HG03135 (cell line): ENCODE data around the gene NINL.
"Not testable (repeated sequence)": the region's sequence is repeated elsewhere in the genome, so short reads cannot be mapped to it uniquely, and the experiment has no call there.

Source experiments
- ATAC-seq: cut with Tn5 transposase; IDR thresholded peaks from one replicate; pipeline ENCODE4 v1.9.1; 2021; ENCODE audit warnings: mild to moderate bottlenecking, moderate library complexity; ENCODE audit not compliant: unreplicated experiment

Gene NINL

DNA sequence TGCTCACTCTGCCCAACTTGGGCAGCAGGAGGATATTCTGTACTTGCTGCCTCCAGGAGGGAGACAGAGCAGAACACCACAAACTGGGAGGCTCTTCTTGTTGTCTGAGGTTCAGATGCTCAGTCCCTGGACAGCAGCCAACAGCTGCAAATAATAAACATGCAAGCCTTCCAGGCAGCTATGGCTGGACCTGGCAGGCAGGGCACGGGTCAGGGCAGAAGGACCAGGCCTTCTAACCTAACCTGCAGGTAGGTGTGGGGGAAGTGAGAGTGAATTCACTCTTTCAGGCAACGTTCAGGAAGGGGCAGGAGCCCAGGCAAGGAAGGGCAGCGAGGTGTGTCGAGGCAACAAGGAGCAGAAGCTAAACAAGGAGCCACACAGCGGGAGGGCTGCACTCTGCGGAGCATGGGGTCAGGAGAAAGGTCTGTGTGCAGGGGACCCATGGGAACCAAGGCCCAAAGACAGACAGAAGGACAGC lies 31.5 kb downstream of the NINL start:
- ATAC-seq, result no peak

DNA sequence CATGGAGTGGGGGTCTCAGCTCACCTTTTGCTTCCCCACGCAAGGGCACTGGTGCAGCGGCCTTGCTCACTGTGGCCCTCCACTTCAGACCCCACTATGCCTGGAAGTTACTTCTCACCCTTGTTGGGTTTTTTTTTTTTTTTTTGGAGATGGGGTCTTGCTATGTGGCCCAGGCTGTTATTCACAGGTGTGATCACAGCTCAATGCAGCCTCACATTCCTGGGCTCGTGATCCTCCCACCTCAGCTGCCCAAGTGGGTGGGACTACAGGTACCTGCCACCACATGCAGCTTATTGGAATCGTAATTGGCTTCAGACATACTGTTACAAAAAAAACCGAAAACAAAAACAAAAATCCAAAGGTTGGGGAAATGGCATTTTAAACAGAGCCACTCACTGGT lies 32.4 kb downstream of the NINL start:
- ATAC-seq, result no peak

DNA sequence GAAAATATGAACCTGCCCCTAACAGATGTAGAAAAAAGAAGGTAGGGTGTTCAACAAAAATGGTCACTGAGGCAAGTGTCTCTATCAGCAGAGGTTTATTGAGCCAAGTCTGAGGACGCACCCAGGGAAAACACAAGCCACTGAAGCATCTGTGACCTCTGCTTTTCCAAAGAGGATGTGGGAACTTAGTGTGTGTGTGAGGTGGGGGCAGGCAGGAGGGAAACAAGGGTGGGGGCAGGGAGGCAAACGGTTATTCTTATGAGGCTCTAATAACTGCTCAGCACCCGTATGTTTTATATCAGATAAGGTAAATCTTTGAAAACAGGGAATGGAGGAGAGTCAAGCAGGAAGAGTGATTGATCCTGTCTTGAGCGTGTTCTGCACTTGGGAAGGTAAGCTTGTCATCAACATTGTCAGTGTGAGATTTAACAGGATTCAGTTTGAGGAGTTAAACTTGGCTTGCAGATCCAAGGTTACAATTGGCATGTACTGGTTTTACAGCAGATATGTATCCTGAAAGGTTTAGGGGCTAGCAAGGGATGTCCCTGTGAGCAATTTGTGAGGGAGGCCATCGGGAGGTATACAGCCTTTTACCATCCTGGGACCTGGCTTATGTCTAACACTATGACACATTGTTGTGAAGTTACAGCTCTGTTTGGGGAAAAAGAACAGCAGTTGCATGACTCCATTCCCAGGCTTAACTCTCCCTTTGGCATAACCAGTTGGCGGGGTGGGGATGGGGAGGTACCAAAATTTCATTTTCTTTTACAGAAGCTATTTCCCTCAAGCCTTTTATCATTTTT lies 33.7 kb downstream of the NINL start:
- no peak for ATAC-seq

DNA sequence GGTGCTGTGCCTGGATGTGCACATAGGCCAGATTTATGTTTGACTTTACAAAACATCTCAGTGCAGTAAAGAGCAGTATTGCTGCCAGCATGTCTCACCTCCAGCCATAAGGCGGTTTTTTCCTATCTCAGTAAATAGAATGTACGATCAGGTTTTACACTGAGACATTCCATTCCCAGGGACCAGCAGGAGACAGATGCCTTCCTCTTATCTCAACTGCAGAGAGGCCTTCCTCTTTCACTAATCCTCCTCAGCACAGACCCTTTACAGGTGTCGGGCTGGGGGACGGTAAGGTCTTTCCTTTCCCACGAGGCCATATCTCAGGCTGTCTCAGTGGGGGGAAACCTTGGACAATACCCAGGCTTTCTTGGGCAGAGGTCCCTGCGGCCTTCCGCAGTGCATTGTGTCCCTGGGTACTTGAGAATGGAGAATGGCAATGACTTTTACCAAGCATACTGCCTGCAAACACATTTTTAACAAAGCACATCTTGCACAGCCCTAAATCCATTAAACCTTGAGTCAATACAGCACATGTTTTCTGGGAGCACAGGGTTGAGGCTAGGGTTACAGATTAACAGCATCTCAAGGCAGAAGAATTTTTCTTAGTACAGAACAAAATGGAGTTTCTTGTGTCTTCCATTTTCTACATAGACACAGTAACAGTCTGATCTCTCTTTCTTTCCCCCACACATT lies 34.5 kb downstream of the NINL start:
- not testable (repeated sequence) for ATAC-seq

DNA sequence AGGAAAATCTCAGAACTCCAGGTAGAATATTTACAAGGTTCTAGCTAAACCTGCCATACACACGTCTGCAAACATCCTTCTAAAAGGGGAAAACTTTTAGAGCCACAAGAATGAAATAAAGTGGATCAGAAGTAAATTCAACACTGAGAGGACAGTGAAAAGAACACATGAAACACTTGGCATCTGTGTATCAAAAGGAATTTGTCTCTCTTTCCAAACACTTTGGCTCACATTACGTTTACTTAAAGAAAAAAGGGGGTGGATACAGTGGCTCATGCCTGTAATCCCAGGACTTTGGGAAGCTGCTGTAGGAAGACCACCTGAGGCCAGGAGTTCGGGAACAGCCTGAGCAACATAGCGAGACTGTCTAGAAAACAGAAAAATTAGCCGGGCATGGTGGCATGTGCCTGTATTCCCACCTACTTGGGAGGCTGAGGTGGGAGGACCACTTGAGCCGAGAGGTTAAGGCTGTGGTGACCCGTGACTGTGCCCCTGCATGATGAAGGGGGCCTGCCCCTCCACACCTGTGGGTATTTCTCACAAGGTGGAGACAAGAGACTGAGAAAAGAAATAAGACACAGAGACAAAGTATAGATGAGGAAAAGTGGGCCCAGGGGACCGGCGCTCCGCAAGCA lies 35.4 kb downstream of the NINL start:
- no peak for ATAC-seq

DNA sequence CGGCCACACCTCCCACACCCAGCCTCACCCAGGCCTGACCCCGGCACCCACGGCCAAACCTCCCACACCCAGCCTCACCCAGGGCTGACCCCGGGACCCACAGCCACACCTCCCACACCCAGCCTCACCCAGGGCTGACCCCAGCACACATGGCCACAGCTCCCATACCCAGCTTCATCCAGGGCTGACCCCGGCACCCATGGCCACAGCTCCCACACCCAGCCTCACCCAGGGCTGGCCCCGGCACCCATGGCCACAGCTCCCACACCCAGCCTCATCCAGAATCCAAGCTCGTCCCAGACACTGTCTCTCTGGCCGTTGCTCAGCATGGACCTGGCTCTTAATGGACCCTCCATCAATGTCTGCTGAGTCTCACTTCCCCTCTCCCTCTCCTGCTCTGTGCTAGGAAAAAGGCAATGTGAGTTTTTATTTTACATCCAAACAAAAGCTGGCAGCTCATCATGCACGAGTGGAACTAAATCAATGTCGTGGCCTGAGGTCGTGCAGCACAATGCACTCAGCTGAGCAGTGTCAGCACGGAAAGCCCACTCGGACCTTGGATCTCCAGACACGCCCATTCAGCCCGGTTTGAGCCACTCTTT lies 36.1 kb downstream of the NINL start:
- ATAC-seq, result no peak

DNA sequence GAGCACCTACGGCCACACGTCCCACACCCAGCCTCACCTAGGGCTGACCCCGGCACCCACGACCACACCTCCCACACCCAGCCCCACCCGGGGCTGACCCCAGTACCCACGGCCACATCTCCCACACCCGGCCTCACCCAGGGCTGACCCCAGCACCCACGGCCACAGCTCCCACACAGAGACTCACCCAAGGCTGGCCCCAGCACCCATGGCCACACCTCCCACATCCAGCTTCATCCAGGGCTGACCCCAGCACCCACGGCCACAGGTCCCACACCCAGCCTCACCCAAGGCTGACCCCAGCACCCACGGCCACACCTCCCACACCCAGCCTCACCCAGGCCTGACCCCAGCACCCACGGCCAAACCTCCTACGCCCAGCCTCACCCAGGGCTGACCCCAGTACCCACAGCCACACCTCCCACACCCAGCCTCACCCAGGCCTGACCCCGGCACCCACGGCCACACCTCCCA lies 36.7 kb downstream of the NINL start:
- no peak for ATAC-seq

DNA sequence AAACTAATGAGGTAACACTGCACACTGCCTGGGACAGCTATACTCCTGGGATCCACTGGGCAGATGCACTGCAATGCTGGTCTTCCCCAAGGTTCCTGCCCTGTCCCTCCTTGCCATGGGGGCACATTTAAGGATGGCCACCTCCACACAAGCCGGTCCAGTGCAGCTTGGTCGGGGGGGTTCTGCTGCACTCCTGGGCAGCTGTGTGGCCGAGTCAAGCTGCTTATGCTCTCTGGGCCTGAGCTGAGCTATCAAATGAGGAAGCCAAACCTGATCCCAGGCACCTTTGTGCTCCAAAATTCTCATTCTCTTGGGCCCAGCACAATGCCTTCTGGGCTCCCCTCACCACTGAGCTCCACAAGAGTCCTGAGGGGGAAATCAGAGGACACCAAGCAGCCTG lies 37.3 kb downstream of the NINL start:
- no peak for ATAC-seq

DNA sequence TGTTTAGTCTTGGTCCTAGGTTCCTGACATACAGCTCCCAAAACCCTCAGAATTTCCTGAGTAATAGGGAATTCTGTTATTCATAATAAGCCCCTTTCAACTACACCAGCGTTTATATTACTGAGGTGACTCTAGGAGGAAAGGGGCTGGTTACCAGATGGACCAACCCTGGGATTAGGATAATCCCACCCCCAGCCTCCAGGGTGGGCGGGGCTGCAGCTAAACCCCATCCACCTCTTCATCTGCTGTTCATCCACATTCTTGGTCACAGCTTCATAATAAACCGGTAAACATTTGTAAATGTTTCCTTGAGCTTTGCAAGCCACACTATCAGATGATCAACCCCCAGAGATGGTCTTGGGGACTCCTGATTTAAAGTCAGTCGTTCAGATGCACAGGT lies 38.3 kb downstream of the NINL start:
- no peak for ATAC-seq

DNA sequence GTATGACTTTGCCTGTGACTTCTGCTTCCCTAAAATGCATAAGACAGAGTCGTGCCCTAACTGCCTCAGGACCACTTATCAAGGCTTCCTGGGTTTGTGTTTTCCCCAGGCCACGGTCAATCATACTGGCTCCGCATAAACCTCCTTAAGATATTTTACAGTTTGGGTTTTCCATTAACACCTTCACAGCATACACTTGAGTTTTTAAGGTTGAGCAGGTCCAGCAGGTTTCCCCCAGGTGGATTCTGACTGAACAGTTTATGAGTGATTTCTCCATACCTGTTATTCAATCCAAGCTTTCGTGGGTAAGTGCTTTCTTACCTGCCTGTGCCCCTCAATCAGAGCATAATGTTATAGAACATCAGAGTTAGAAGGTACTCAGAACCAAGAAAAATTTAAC lies 39.3 kb downstream of the NINL start:
- no peak for ATAC-seq

DNA sequence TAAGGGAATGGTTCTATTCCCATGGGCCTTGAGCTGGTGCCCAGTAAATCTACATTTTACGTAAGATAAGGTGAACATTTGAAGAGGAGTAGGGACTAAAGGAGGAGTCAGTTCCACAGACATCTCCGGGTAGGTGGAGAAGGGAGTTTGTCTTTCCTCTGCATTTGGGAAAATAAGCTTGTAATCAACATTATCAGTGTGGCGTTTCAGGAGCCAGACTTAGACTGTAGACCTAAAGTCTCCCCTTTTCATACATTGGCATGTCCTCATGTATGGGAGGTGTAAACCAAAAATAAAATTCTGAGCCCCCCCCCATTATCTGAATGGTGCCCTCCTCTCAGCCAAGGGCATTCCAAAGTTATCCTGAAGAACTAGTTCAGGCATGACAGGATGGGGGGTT lies 40.2 kb downstream of the NINL start:
- ATAC-seq, result no peak

DNA sequence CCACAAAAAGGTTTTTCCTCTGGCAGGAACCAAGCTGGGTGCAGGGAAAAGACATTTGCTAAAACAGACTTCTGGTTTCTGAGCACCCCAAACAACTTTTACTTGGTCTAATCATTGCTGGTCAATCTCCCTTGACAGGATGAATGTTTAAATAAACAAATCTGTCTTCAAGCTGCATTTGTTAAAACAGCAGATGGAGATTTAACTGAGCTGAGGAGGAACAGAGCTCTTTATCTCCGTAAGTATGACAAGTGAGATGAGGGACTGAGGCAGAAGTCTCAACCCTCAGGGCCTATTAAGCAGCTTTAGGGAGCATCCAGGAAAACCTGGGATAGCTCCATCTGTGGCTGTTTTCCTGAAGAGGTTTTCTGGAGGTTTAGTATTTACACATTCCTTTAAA lies 40.6 kb downstream of the NINL start:
- no peak for ATAC-seq

DNA sequence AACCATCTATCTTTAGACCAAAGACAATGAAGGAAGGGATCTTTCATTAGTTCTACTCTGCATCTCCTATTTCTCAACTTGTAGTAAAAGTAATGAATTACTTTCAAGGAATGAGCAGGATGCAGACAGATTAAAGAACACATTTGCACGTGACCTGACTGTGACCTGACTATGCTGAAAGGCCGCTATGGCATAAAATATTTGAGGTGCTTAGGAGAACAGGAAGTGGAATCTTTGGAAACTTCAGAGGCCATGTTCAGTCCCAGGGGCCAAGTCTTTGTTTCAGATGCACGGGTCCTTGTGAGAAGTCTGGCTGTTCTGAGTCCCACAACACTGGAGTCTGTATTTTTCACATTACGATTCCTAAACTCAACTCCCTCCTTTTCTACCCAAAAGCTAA lies 41.0 kb downstream of the NINL start:
- no peak for ATAC-seq

DNA sequence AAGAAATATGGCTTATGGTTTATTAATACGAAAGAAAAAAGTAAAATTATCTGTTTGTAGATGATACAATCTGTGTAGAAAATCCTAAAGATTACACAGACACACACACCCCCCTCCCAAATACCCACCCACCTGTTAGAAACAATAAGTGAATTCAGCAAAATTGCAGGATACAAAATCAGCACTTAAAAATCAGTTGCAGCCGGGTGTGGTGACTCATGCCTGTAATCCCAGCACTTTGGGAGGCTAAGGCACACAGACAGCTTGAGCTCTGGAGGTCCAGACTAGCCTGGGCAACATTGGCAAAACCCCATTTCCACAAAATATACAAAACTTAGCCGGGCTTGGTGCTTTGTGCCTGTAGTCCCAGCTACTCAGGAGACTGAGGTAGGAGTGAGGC lies 42.3 kb downstream of the NINL start:
- ATAC-seq, result no peak

DNA sequence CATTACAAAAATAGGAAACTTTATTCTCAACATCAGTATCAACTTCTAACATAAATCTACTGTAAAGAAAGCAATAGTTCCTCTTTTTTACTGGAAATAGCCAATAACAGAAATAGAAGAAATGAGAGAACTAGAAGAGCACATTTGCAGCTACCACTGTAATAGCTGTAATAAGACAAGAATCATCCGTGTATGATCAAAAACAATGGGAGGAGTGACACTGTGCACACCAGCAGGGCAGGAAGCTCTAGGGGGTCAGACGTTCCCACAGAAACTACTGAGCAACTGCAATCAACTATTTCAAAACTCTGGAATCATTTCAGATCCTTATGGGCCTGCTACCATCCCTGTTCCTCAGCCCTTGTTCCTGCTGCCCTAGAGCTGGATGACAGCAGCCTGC lies 43.7 kb downstream of the NINL start:
- no peak for ATAC-seq

DNA sequence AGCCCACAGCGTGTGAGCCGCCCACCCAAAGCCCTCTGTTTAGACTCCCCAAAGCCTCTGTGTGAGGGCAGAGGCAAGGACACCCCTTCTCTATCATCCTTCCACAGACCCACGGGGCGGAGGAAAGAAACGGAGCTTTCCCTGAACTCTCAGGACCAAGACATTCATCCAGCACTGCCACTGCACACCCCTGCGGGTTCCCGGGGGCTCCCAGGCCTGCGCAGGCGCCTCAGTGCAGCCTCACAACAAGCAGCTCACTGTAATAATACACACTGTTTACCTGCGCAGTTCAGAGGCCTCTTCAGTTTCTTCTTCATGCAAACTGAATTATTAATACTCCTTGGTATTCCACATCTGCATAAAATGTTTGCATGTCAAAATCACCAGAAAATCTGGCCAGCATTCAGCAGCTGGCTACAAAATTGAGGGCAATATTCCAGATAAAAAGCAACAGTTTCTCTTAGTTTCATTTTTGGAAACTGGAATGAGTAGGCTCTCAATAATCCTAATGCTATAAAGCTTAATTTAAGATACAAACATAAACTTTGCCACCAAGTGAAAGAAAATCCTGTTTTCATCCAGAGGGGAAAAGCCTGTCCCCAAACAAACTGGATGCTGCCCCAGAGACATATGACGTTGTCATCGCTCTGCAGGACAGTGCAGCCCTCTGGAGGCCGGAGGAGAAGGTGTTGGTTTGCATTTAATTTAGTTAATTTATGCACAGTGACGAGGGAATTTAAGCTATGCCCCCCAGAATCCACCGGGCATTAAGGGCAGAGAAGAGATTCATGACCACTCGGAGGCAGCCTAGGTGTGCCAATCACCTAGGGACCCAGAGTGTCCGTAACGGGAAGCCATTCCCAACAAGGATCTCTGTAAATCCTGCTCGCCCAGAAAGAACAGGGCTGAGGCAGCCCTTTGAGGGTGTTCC lies 45.3 kb downstream of the NINL start:
- ATAC-seq, result no peak

DNA sequence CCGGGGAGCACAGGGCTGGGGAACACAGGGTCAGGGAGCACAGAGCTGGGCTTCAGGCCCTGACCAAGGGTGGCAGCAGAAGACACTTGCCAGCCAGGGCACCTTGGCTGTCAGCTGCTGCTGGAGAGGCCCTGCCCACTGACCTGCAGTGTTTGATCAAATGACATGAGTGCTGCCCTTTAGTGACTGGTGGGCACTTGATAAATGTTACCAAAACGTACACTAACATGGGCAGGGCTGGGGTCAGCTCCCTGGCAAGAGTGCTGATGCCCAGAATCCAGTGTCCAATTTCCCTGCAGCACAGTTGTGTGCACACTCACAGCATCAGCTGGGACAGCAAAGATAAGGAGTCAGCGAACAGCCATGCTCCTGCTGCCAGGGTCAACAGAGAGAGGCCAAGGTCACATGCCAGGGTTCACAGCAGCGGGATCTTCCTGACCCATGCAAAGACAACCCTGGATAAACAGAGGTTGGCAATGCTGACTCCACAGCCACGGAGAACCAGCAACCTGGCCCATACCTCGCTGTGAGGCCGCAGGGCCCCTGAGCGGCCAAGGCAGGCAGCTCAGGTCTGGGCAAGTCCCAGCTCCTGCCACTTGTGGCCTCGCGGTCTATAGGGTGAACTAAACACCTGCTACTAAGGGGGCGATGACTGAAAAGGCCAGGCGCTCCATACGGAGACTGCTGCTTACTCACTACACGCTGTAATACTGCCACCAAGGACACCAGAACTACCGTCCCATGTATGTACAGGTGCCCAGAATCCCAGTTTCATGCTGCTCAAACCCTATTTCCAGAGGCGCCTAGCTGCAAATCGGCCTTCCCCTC lies 46.3 kb downstream of the NINL start:
- ATAC-seq, result no peak

DNA sequence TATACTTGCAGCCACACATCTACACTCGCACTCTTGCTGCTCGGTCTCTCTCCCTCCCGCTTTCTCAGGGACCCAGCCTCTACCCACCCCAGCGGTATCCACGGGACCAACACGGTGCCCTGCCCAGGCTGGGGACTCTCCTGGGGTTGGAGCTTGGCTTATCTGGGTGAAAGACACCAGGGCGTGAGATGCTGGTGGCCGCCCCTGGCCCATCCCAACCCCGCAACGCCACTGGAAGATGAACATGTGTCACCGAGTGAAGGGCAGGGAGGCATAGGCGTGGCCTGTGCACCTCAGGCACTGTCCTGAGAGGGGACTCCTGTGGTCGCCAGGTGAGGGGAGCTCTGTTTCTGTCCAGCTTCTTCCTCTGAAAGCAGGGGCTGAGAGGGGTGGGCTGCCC lies 47.4 kb downstream of the NINL start:
- ATAC-seq, result no peak

DNA sequence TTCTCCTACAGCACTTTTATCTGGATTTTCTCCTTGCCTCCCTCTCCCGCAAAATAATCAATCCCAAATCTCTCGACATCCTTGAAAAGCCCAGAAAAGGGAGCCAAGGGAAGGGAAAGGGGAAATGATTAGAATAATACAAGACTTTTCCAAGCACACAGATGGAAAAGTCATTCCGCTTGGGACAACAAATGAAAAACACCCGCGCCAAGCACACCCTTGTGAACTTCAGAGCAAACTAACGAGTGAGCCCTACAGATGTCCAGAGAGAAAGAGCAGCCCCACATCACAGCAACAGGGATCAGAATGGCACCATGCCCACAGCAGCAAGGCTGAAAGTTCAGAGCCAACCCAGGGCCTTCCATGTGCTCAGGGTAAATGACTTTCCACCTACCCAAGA lies 49.6 kb downstream of the NINL start:
- no peak for ATAC-seq

DNA sequence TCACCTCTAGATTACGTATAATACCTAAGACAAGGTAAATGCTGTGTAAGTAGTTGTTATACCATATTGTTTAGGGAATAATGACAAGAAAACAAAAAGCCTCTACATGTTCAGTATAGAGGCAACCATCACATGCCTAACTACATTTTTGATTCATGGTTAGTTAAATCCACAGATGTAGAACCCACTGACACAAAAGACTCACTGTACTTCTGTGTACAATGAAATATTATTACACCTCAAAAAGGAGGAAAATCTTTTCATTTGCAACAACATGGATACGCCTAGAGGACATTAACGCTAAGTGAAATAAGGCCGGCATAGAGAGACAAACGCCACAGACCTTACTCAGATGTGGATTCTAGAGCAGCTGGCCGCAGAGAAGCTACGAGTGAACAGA lies 50.5 kb downstream of the NINL start:
- no peak for ATAC-seq
